Fibroblast of pulmonary artery (primary cell): ENCODE data around the gene HINT3.

Experiments used
- DNase-seq: peaks from one replicate; pipeline ENCODE4 v3.0.0-alpha.2; 2010; ENCODE audit warnings: low read depth
- H3K4me3 ChIP-seq: replicated peaks from 2 replicates; pipeline ENCODE4 v1.5.1; 2011; ENCODE audit warnings: low read depth, mild to moderate bottlenecking, control low read depth, low read length, moderate library complexity
- TF ChIP-seq, protein P1 (sequence below): IDR thresholded peaks from 2 replicates; pipeline ENCODE4 v1.5.1; 2011; ENCODE audit warnings: mild to moderate bottlenecking, control low read depth, low read length, inconsistent platforms; ENCODE audit errors: missing control alignments

Gene HINT3

DNA sequence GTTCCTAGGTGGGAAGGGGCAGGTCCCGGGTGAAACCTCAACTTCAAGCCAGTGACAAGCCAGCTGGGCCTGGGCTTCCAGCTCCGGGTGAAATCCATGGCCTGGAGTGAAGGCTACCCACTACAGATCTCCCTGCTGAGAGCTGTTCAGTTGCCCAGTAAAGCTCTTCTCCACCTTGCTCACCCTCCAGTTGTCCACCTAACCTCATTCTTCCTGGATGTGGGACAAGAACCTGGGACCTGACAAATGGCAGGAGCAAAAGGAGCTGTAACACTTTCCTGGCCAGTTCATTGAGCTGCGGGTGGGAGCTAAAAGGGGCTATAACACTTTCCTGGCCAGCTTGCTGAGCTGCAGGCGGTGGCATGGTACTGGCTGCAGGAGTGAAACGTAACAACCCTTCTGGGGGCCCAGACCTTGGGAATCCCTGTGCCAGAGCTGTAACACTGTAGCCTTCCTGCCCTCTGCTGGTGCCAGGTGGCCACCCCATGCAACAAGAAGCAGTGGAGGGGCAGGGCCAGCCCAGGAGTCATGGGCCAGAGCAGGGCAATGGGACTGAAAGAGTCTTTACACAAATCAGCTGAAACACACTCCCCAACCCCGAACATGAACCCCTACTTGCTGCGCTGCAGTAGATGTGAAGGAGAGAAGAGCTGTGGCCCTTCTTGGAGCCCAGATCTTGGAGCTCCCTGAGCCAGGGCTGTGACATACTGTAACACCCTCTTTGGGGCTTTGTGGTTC lies 3.6 kb upstream of the HINT3 start:
- H3K4me3 ChIP-seq = no peak overlapping the region
- DNase-seq = peak; percentile 48
- TF ChIP-seq, protein P1, sequence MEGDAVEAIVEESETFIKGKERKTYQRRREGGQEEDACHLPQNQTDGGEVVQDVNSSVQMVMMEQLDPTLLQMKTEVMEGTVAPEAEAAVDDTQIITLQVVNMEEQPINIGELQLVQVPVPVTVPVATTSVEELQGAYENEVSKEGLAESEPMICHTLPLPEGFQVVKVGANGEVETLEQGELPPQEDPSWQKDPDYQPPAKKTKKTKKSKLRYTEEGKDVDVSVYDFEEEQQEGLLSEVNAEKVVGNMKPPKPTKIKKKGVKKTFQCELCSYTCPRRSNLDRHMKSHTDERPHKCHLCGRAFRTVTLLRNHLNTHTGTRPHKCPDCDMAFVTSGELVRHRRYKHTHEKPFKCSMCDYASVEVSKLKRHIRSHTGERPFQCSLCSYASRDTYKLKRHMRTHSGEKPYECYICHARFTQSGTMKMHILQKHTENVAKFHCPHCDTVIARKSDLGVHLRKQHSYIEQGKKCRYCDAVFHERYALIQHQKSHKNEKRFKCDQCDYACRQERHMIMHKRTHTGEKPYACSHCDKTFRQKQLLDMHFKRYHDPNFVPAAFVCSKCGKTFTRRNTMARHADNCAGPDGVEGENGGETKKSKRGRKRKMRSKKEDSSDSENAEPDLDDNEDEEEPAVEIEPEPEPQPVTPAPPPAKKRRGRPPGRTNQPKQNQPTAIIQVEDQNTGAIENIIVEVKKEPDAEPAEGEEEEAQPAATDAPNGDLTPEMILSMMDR = peak; percentile 37

DNA sequence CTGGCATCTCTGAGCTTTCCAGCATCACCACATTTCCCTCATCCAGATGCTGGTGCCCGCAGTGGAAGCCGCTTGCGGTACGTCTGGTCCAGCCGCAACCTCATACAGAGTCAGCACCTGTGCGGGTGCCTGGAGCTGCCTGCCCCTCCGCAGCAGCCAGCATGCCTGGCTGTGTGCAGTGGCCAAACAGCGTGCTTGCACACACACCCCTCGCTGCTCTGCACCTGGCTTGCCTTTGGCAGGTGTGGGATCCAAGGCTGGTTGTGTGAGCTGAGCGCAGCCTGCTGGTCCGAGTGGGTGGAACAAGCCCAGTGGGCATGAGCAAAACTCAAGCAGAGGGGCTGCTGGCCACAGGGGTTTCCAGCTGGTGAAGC lies 3.1 kb upstream of the HINT3 start:
- TF ChIP-seq, protein P1 = no peak
- H3K4me3 ChIP-seq = no peak overlapping the region
- DNase-seq = no peak

DNA sequence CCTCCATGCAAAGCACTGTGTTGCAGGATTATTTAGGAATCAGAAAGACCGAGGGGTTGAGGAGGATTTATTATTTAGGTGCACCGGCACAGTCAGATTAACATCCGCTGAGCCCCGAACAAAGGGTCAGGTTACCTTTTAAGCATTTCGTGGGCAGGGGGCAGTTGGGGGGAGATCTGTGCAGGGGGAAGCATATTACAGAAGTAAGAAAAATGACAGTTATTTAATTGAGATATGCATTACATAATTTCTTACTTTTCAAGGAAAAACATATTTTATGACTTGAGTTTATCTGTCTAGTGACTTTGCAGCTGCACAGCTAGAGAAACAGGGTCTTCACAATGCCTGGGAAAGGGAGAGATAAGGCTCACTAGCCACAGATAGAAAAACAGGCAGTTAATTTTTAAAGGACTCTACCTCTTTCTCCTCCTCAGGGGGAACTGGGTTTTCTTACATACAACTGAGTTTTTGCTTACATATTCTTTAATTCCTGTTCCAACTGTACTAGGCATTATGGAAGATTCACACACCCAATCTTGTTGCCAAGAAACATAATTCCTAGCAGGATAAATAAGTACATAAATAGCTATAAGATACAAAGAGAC lies 1.7 kb upstream of the HINT3 start:
- DNase-seq = no peak
- H3K4me3 ChIP-seq = no peak overlapping the region
- TF ChIP-seq, protein P1 = no peak

DNA sequence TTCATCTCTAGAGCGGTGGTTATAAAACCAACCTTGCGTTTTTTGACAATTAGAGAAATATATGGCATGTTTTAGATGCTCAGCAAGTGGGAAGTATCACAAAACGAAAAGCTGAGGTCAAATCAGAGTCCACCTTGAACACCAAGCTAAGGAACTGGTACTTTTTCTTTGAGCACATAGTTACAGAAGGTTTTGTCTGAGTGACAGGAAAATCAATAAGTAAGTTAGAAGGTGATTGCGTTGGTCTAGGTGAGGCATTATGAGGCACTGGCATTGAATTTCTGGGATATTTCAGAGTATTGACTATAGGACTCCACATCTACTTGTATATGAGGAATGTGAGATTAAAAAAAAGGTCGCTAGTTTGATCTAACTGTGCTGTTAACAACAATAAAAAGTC lies 597 bp upstream of the HINT3 start:
- TF ChIP-seq, protein P1 = no peak
- H3K4me3 ChIP-seq = peak overlapping the region; percentile 74
- no peak for DNase-seq

DNA sequence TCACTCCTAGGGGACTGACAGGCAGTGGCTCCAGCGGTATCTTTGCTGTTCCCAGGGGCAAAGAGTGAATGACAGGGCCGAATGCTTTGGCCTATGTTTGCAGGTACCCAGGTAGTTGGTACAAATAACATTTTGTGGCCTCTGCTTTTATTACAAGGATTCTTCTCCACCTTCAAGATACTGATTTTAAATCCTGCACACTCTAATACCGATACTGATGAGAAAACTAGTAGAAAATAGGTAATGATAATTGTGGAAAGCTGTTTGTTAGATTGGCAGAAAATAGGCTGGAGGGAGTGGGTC lies 772 bp downstream of the HINT3 start:
- peak overlapping the region; percentile 74 for H3K4me3 ChIP-seq
- TF ChIP-seq, protein P1 = no peak
- DNase-seq = no peak

DNA sequence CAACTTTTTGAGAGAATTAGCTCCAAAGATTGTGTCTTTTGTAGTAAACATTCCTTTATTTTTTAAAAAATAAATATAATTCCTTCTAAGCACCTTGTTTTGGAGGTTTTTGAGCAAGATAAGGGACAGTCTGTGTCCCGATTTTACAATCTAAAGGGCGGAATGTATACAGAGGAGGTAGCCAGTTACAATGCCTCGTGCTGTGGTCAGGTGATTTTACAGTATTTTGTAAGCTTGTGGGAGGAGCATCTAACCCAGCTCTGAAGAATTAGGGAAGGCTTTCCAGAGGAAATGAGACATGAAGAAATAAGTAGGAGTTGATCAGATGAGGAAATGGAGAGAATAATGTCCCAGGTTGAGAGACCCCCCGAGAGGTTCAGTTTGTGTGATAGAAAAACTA lies 1.3 kb downstream of the HINT3 start:
- DNase-seq = peak; percentile 85
- H3K4me3 ChIP-seq = peak overlapping the region; percentile 74

More for the DNA sequence above, 1.3 kb downstream of the HINT3 start:
- TF ChIP-seq, protein P1 = no peak
